BJ (cell line): ENCODE results near the gene GPX7. TPM values are rescaled to one million over a fixed set of nuclear protein-coding genes. Genes with fewer than 3 reads are reported as not detected.

Source experiments
- CTCF ChIA-PET: fragments of 350-600 bp; formaldehyde crosslinking; extraction: SDS; loops from one replicate; lab custom pipeline; 2021; ENCODE audit warnings: antibody characterized with exemption, inconsistent platforms; lab: Yijun Ruan, JAX
- POLR2A ChIA-PET: fragments of 300-600 bp; sonication (Branson Sonifier 250); formaldehyde crosslinking; extraction: SDS; loops from one replicate; lab custom pipeline; 2021; ENCODE audit warnings: antibody characterized with exemption; lab: Charles Lee
- DNase-seq: peaks from one replicate; pipeline ENCODE4 v3.0.0-alpha.2; 2011; ENCODE audit warnings: low read depth
- H3K27me3 ChIP-seq: 2 replicates; pipeline ENCODE4 v1.6.0; 2011; ENCODE audit warnings: low read length; ENCODE audit not compliant: control insufficient read depth, insufficient read depth
- H3K36me3 ChIP-seq: 2 replicates; pipeline ENCODE4 v1.5.1; 2011; ENCODE audit warnings: low read length; ENCODE audit not compliant: control insufficient read depth, insufficient read depth
- H3K4me3 ChIP-seq: 2 replicates; pipeline ENCODE4 v1.5.1; 2011; ENCODE audit warnings: low read depth, mild to moderate bottlenecking, control low read depth, low read length
- polyA plus RNA-seq: library from polyadenylated mRNA; depleted of rRNA; stranded (reverse); fragments of >200 nt; gene quantifications from 2 replicates; pipeline ENCODE4 v1.2.3, GENCODE V29; 2011
- TF ChIP-seq, protein P1 (sequence below): IDR thresholded peaks from 2 replicates; pipeline ENCODE4 v1.5.1; 2011; ENCODE audit warnings: low read depth, mild to moderate bottlenecking, control low read depth, inconsistent platforms, low read length, moderate library complexity; ENCODE audit not compliant: insufficient read depth

GPX7 gene
- polyA plus RNA-seq, 1 experiment, result 40.6 TPM

DNA sequence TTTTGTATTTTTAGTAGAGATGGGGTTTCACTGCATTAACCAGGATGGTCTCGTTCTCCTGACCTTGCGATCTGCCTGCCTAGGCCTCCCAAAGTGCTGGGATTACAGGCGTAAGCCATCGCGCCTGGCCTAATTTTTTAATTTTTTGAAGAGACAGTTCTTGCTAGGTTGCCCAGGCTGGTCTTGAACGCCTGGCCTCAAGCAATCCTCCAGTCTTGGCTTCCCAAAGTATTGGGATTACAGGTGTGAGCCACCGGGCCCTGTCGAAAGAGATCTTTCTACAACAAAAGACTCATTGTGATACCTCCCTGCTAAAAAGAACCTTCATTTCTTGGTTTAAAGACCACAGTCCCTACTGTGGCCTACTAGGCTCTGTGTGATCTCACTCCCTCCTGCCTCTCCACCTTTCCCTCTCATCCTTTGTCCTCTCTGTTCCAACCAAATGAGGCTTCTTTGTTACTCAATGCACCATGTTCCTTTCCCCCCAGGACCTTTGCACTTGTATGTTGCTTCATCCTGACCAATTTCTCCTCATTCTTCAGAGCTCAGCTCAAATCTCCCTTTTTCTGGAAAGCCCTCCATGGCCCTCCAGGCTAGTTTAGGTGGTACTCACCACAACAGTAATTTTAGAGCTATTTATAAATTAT lies 1.5 kb upstream of the GPX7 start:
- TF ChIP-seq, protein P1, sequence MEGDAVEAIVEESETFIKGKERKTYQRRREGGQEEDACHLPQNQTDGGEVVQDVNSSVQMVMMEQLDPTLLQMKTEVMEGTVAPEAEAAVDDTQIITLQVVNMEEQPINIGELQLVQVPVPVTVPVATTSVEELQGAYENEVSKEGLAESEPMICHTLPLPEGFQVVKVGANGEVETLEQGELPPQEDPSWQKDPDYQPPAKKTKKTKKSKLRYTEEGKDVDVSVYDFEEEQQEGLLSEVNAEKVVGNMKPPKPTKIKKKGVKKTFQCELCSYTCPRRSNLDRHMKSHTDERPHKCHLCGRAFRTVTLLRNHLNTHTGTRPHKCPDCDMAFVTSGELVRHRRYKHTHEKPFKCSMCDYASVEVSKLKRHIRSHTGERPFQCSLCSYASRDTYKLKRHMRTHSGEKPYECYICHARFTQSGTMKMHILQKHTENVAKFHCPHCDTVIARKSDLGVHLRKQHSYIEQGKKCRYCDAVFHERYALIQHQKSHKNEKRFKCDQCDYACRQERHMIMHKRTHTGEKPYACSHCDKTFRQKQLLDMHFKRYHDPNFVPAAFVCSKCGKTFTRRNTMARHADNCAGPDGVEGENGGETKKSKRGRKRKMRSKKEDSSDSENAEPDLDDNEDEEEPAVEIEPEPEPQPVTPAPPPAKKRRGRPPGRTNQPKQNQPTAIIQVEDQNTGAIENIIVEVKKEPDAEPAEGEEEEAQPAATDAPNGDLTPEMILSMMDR, result no peak
- ChIA-PET POLR2A (no interaction called here), CTCF (interaction anchor here (1.5 kb wide), 1 partner anchor 47 kb away, joined by 3 read pairs; no protein-coding TSS in a partner anchor)
- no peak for DNase-seq
- H3K4me3 ChIP-seq, result no peak overlapping the region
- H3K36me3 ChIP-seq, result no peaks in the 10 kb centered on the region
- H3K27me3 ChIP-seq, result no peaks in the 10 kb centered on the region

DNA sequence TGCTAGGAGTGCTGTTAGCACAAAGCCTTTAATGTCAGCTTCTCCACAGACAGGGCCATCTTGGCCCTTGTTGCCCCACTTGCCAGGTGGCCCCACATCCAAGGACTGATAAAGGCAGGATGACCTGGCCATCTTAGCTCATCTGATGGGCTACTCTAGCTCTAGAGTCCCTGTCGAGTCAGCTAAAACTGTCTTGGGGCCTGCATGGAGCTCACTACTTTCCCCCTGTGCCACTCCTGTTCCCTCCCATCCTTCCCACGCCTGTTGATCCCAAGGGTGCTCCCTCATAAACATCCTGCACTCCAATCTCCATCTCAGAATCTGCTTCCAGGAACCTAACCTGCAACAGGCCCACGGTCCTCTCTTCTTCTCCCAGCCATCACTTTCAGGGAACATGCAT lies 652 bp upstream of the GPX7 start:
- POLR2A ChIA-PET, result no interaction called here
- no peak overlapping the region for H3K4me3 ChIP-seq

DNA sequence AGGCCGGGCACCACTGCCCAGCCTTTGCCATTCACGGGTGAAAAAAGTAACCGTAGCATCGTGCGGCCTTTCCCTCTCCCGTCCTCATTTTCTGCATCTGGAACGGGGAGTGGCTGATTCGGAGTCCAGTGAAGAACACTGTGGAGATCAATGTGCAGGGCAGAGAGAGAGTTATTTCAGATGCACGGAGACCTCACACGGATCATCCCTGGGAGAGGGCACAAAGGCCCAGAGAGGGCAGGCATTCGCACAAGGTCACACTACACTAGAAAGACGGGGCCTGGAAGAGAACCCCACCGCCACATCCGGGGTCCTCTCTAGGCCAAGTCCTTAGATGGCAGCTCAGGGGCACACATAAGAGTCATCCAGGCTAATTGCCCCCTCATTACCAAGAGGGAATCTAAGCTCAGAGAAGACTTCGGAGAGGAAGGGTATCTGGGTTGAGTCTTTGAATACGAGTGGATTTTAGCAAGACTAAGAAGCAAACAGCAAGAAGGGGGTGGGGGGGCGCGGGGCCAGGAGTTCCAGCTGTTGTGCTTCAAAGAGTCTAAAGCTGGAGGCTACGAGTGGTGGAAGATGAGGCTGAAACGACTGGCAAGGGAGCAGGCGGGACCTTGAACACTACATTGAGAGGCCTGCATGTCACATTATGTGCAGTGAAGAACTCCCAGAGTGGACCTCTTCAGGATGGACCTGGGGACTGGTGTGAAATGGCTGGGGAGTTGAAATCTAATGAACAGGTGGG lies 857 bp downstream of the GPX7 start:
- no peak for DNase-seq
- H3K36me3 ChIP-seq, result no peaks in the 10 kb centered on the region
- ChIA-PET POLR2A (no interaction called here), CTCF (interaction anchor here (0.5 kb wide), 1 partner anchor 39 kb away, joined by 3 read pairs; no protein-coding TSS in a partner anchor)
- H3K4me3 ChIP-seq, result peak overlapping the region; percentile 36
- no peaks in the 10 kb centered on the region for H3K27me3 ChIP-seq
- TF ChIP-seq, protein P1, result no peak

More for the DNA sequence above, 652 bp upstream of the GPX7 start:
- CTCF ChIA-PET, result interaction anchor here (1.5 kb wide), 1 partner anchor 47 kb away, joined by 3 read pairs; no protein-coding TSS in a partner anchor
- TF ChIP-seq, protein P1, result no peak
- no peaks in the 10 kb centered on the region for H3K36me3 ChIP-seq
- no peaks in the 10 kb centered on the region for H3K27me3 ChIP-seq
- no peak for DNase-seq

DNA sequence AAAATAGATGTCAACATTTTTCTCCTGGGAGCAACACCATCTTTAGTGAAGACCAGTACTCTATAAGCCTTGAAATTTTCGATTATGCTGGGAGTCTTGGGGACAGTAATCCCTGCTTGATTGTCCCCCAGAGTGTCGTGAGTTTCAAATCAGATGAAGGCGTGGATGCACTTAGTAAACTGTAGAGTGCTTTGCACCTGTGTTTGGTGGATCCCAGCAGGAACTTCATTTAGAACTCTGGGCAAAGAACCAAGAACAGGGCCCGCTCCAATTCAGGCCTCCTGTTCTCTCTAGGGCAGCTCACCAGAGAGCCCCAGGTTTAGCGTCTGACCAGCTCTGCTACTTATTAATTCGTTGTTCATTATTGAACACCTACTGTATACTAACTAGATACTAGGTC lies 1.5 kb downstream of the GPX7 start:
- TF ChIP-seq, protein P1, result no peak
- no peak for DNase-seq
- CTCF ChIA-PET, result interaction anchor here (0.5 kb wide), 1 partner anchor 38 kb away, joined by 3 read pairs; no protein-coding TSS in a partner anchor
- POLR2A ChIA-PET, result no interaction called here
- Histone ChIP-seq H3K4me3 (no peak overlapping the region), H3K36me3 (no peaks in the 10 kb centered on the region), H3K27me3 (no peaks in the 10 kb centered on the region)

DNA sequence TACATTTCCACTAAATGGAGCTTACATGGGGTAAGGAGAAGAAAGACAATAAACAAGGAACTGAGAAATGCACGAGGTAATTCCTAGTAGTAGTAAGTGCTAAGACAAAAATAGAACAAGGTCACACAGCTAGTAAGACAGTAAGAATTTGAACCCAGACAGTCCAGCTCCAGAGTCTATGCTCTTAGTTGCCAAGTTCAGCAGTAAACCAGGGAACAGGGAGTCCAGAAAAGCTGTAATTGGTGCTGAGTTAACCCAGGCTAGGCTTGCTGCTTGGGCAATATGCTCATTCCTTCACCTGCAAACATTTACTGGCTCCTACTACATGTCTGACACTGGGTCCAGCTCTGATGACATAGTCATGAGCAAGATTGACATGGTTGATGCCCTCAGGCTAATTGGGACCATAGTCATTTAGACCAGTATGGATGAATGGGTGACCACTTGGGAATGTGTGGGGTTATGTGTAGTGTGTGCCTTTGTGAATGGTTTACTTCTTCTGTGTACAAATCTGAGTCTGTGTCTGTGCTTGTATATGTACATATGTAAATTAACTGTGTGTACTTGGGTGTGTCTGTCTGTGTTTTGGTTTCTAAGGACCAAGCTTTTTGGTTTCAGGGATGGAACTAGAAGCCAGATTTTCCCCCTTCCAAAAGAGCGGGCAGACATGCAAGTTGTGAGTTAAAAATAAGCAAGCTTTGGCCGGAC lies 2.0 kb downstream of the GPX7 start:
- no peak for DNase-seq
- CTCF ChIA-PET, result no interaction called here
- TF ChIP-seq, protein P1, result no peak
- Histone ChIP-seq H3K27me3 (no peaks in the 10 kb centered on the region), H3K4me3 (no peak overlapping the region), H3K36me3 (no peaks in the 10 kb centered on the region)
- POLR2A ChIA-PET, result no interaction called here
